Fibroblast of mammary gland (primary cell): Measurements from ENCODE around the gene EPG5.

Source experiments
- DNase-seq: peaks from one replicate; pipeline ENCODE4 v3.0.0-alpha.2; 2010; ENCODE audit warnings: low read depth
- H3K4me3 ChIP-seq: 2 replicates; pipeline ENCODE4 v1.5.1; 2011; ENCODE audit warnings: low read depth, mild to moderate bottlenecking, low read length, moderate library complexity; ENCODE audit not compliant: control insufficient read depth
- CTCF ChIP-seq: conservative IDR thresholded peaks from 2 replicates; pipeline ENCODE4 v1.5.1; 2011; ENCODE audit warnings: low read depth, low read length, inconsistent platforms; ENCODE audit not compliant: control insufficient read depth, insufficient read depth

Gene EPG5

DNA sequence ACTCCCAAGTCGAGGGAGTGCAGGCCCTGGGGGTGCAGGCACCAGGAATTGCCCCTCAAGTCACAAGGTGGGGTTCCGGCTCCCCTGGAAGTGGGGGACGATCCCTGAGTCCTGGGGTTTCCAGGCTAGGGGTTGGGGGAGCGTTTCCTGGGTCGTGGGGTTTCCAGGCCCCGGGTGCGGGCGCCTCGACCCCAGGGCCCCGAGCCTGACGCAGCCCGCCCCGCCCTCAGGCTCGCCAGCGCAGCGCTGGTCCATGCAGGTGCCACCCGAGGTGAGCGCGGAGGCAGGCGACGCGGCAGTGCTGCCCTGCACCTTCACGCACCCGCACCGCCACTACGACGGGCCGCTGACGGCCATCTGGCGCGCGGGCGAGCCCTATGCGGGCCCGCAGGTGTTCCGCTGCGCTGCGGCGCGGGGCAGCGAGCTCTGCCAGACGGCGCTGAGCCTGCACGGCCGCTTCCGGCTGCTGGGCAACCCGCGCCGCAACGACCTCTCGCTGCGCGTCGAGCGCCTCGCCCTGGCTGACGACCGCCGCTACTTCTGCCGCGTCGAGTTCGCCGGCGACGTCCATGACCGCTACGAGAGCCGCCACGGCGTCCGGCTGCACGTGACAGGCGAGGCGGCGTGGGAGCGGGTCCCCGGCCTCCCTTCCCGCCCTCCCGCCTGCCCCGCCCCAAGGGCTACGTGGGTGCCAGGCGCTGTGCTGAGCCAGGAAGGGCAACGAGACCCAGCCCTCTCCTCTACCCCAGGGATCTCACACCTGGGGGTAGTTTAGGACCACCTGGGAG, 129.7 kb downstream of the EPG5 start:
- no peak overlapping the region for H3K4me3 ChIP-seq
- DNase-seq: peak; percentile 43
- TF ChIP-seq CTCF: no peak

- H3K4me3 ChIP-seq: no peak overlapping the region
- no peak for DNase-seq
- no peak for TF ChIP-seq CTCF
These were observed 130.6 kb downstream of the EPG5 start for GRCh38 chr18:45836242-45837205.

- TF ChIP-seq CTCF: no peak
- no peak overlapping the region for H3K4me3 ChIP-seq
- DNase-seq: no peak
These were observed 132.0 kb downstream of the EPG5 start for GRCh38 chr18:45835057-45835636.

DNA sequence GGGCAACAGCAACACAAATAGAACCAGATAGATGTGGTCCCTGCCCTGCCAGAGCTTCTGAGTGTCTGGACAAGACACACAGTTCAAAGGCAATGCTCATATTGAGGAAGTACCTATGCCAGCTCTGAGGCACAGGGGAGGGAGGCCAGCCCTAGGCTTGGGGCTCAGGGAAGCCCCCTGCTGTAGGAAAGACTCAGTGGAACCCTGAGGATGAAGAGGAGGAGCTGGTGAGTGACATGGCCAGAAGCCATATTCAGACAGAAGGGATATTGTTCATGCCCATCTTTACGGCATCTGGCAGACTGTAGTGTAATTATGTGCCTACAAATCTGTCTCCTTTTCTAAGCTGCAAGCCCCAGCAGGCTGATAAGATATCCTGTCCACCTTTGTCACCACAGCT, 132.8 kb downstream of the EPG5 start:
- TF ChIP-seq CTCF: no peak
- DNase-seq: no peak
- H3K4me3 ChIP-seq: no peak overlapping the region

GRCh38 chr18:45833846-45834245, 133.3 kb downstream of the EPG5 start:
- H3K4me3 ChIP-seq: no peak overlapping the region
- TF ChIP-seq CTCF: no peak
- DNase-seq: no peak

- H3K4me3 ChIP-seq: no peak overlapping the region
- DNase-seq: no peak
- no peak for TF ChIP-seq CTCF
These were observed 136.2 kb downstream of the EPG5 start for GRCh38 chr18:45830917-45831316.
